VCaP (cell line): Measurements from ENCODE around the gene HTRA1.

Source experiments
- H3K27ac ChIP-seq: fragments of 450-650 bp; 2 replicates; pipeline ENCODE4 v1.5.1; 2017
- CTCF ChIP-seq: fragments of 450-650 bp; conservative IDR thresholded peaks from 2 replicates; pipeline ENCODE4 v1.5.1; 2017; ENCODE audit warnings: mild to moderate bottlenecking, moderate library complexity

HTRA1 gene

DNA sequence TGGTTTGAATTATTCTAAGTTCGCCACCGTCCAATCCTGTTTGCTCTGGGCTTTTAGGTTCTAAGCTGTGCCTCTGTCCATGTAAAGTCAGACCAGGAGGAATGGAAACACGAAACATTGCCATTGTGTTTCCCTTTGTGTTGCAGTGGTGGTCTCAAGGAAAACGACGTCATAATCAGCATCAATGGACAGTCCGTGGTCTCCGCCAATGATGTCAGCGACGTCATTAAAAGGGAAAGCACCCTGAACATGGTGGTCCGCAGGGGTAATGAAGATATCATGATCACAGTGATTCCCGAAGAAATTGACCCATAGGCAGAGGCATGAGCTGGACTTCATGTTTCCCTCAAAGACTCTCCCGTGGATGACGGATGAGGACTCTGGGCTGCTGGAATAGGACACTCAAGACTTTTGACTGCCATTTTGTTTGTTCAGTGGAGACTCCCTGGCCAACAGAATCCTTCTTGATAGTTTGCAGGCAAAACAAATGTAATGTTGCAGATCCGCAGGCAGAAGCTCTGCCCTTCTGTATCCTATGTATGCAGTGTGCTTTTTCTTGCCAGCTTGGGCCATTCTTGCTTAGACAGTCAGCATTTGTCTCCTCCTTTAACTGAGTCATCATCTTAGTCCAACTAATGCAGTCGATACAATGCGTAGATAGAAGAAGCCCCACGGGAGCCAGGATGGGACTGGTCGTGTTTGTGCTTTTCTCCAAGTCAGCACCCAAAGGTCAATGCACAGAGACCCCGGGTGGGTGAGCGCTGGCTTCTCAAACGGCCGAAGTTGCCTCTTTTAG is 52.9 kb downstream of the HTRA1 start:
- TF ChIP-seq CTCF = no peak
- no peak overlapping the region for H3K27ac ChIP-seq

GRCh38 chr10:122515022-122515424 is 53.7 kb downstream of the HTRA1 start:
- no peak overlapping the region for H3K27ac ChIP-seq
- no peak for TF ChIP-seq CTCF

DNA sequence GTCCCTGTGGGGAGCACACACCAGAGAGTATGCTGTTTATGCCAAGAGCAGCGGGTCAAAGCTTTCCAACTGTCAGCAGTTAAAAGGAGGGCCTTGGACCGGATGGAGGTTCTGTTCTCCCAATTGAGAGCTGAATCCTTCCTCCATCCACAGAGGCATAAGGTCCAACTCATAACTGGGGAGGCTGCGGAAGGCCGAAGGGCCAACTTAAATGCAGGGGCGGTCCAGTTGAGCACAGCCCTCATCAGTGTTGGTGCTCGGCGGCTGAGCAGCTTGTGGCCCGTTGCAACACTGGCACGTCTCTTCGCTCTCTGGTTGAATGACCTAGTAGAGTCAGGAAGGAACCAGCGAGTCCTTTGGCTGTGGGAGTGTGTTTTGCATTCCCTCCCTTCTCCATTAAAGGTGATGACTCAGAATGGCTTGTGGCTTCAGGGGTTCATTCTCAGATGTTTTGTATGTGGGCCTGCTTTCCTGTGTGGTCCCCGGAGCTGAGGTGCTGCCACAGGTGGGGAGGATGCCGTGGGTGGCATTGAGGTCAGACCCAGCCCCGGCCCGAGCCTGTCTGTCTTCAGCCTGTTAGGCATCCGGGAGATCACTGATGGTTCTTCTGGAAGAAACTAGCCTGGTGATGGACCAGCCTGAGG is 54.4 kb downstream of the HTRA1 start:
- no peak overlapping the region for H3K27ac ChIP-seq
- TF ChIP-seq CTCF = no peak

GRCh38 chr10:122516734-122517133 is 55.4 kb downstream of the HTRA1 start:
- no peak overlapping the region for H3K27ac ChIP-seq
- no peak for TF ChIP-seq CTCF

DNA sequence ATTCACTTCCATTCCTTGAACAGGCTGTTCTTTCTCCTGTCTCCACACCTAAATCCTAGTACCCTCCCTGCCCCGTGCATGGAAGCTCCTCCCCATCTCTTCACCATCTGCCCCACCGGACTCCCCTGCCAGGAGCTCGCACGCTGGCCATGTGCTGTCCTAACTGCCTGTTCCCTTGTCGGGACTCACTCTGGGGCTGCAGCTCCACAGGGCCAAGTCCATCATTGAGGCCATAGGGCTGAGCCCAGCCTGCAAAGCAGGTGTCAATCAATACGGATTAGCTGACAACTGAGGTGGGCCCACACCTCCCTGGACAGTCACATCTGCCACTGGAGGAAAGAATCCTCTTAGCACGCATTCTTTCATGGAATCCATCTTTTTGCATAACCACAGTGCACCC is 57.8 kb downstream of the HTRA1 start:
- no peak for TF ChIP-seq CTCF
- no peak overlapping the region for H3K27ac ChIP-seq

DNA sequence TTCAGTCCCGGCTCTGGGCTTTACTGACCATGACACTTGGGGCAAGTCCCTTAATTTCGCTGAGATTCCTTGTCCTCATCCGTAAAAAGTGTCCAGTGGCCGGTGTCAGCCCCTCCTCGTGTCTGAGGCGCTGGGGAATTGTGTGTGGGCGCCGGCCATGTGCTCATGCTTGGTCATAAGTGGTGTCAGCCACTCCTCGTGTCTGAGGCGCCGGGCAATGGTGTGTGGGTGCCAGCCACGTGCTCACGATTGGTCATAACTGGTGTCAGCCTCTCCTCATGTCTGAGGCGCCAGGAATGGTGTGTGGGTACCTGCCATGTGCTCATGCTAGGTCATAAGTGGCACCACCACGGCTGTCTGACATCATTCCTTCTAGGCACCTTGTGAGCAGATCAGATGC is 58.5 kb downstream of the HTRA1 start:
- no peak overlapping the region for H3K27ac ChIP-seq
- TF ChIP-seq CTCF = no peak

DNA sequence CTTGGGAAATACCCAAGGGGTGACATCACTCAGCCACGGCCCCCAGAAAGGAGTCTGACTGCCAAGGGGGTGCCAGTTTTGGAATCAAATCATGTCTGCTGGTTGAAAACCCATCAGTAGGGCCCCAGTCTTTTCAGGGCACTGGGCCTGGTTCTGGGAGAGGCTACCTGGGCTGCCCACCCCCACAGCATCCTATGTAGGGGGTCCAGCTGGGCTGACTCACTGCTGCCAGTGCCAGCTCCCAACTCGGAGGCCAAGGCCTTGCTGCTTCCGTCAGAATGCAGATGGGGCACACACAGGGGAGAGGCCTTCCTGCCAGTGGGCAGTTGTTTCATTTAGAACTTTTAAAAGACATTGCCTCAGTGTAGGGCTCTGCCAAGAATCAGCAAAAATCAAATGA is 59.7 kb downstream of the HTRA1 start:
- H3K27ac ChIP-seq = no peak overlapping the region
- no peak for TF ChIP-seq CTCF
